Neural progenitor cell (in vitro differentiated cells): ENCODE results near the gene CPT1A. TPM values are rescaled to one million over a fixed set of nuclear protein-coding genes. Genes with fewer than 3 reads are reported as not detected.

Experiments used
- DNase-seq: peaks from one replicate; pipeline ENCODE4 v3.0.0-alpha.2; 2016; ENCODE audit warnings: low spot score
- H2AFZ ChIP-seq: fragments of 200-600 bp; sonication (generic); replicated peaks from 2 replicates; pipeline ENCODE4 v1.6.1; 2016; ENCODE audit warnings: antibody characterized with exemption
- H3F3A ChIP-seq: fragments of 200-600 bp; sonication (generic); 2 replicates; pipeline ENCODE4 v1.6.1; 2016; ENCODE audit warnings: antibody characterized with exemption, low read depth
- H3K27ac ChIP-seq: fragments of 200-600 bp; sonication (generic); 2 replicates; pipeline ENCODE4 v1.5.1; 2016; ENCODE audit warnings: mild to moderate bottlenecking
- H3K27me3 ChIP-seq: fragments of 200-600 bp; sonication (generic); 2 replicates; pipeline ENCODE4 v1.6.1; 2016; ENCODE audit warnings: mild to moderate bottlenecking, moderate library complexity
- H3K36me3 ChIP-seq: fragments of 200-600 bp; sonication (generic); 2 replicates; pipeline ENCODE4 v1.5.1; 2016
- H3K4me1 ChIP-seq: fragments of 200-600 bp; sonication (generic); 2 replicates; pipeline ENCODE4 v1.6.1; 2016; ENCODE audit warnings: mixed run types
- H3K4me2 ChIP-seq: fragments of 200-600 bp; sonication (generic); 2 replicates; pipeline ENCODE4 v1.6.1; 2016
- H3K4me3 ChIP-seq: fragments of 200-600 bp; sonication (generic); 2 replicates; pipeline ENCODE4 v1.5.1; 2016
- H3K79me2 ChIP-seq: fragments of 200-600 bp; sonication (generic); 2 replicates; pipeline ENCODE4 v1.6.1; 2016; ENCODE audit warnings: low read depth
- H3K9ac ChIP-seq: fragments of 200-600 bp; sonication (generic); 2 replicates; pipeline ENCODE4 v1.6.1; 2016
- H3K9me3 ChIP-seq: fragments of 200-600 bp; sonication (generic); 2 replicates; pipeline ENCODE4 v1.5.1; 2016; ENCODE audit warnings: low read depth
- H4K20me1 ChIP-seq: fragments of 200-600 bp; sonication (generic); 2 replicates; pipeline ENCODE4 v1.6.1; 2016; ENCODE audit warnings: low read depth
- H3K27ac Mint-ChIP-seq: 3 replicates; pipeline ENCODE4 v1.8.0; 2021; ENCODE audit warnings: mixed read lengths
- H3K27me3 Mint-ChIP-seq: 2 replicates; pipeline ENCODE4 v1.8.0; 2022; ENCODE audit warnings: low read depth, mild to moderate bottlenecking, inconsistent platforms, moderate library complexity, mixed read lengths; ENCODE audit not compliant: insufficient read depth
- H3K36me3 Mint-ChIP-seq: 3 replicates; pipeline ENCODE4 v1.8.0; 2021; ENCODE audit warnings: mixed read lengths
- H3K4me1 Mint-ChIP-seq: 3 replicates; pipeline ENCODE4 v1.8.0; 2021; ENCODE audit warnings: mixed read lengths
- H3K4me3 Mint-ChIP-seq: 3 replicates; pipeline ENCODE4 v1.8.0; 2021; ENCODE audit warnings: mild to moderate bottlenecking, moderate library complexity, mixed read lengths
- H3K9me3 Mint-ChIP-seq: 3 replicates; pipeline ENCODE4 v1.8.0; 2020; ENCODE audit warnings: mixed read lengths
- EZH2 ChIP-seq: fragments of 200-600 bp; sonication (generic); IDR thresholded peaks from 2 replicates; pipeline ENCODE4 v1.6.1; 2017; ENCODE audit warnings: antibody characterized with exemption, mild to moderate bottlenecking, moderate library complexity
- EZH2phosphoT487 ChIP-seq: fragments of 200-600 bp; sonication (generic); IDR thresholded peaks from 2 replicates; pipeline ENCODE4 v1.6.1; 2017; ENCODE audit warnings: antibody characterized with exemption
- total RNA-seq: library from RNA; depleted of rRNA; stranded (reverse); fragments of >200 nt; gene quantifications from 2 replicates; pipeline ENCODE4 v1.2.3, GENCODE V29; 2015; ENCODE audit warnings: low replicate concordance
- TF ChIP-seq, protein P1 (sequence below): fragments of 200-600 bp; sonication (generic); IDR thresholded peaks from 2 replicates; pipeline ENCODE4 v1.5.1; 2017; ENCODE audit warnings: antibody characterized with exemption, mild to moderate bottlenecking

The CPT1A gene
- total RNA-seq, 1 donor from 2014 or later, result 0.64 TPM

- peak overlapping the region; percentile 59 for H3K4me3 Mint-ChIP-seq
- H3K4me3 ChIP-seq, result no peak overlapping the region
- no peaks in the 10 kb centered on the region for H3K79me2 ChIP-seq
- peak; percentile 69 for TF ChIP-seq EZH2phosphoT487
- no peak for TF ChIP-seq EZH2
- no peak overlapping the region for H3K27ac ChIP-seq
- H3K36me3 ChIP-seq, result no peaks in the 10 kb centered on the region
- H3K27me3 Mint-ChIP-seq, result peaks cover 60% of the 10 kb centered on the region
- DNase-seq, result no peak
- H3K27me3 ChIP-seq, result peaks cover 100% of the 10 kb centered on the region
- no peak overlapping the region for H3K4me2 ChIP-seq
- peaks cover 61% of the 10 kb centered on the region for H4K20me1 ChIP-seq
- no peak overlapping the region for H2AFZ ChIP-seq
- no peaks in the 10 kb centered on the region for H3K36me3 Mint-ChIP-seq
- no peak overlapping the region for H3K9ac ChIP-seq
- no peak overlapping the region for H3K27ac Mint-ChIP-seq
- peaks cover 10% of the 10 kb centered on the region for H3K4me1 ChIP-seq
- no peaks in the 10 kb centered on the region for H3K9me3 ChIP-seq
- peaks cover 32% of the 10 kb centered on the region for H3K4me1 Mint-ChIP-seq
- H3K9me3 Mint-ChIP-seq, result no peaks in the 10 kb centered on the region
- peaks cover 25% of the 10 kb centered on the region for H3F3A ChIP-seq
Observed at GRCh38 chr11:68842427-68843051, 823 bp upstream of the CPT1A start.

DNA sequence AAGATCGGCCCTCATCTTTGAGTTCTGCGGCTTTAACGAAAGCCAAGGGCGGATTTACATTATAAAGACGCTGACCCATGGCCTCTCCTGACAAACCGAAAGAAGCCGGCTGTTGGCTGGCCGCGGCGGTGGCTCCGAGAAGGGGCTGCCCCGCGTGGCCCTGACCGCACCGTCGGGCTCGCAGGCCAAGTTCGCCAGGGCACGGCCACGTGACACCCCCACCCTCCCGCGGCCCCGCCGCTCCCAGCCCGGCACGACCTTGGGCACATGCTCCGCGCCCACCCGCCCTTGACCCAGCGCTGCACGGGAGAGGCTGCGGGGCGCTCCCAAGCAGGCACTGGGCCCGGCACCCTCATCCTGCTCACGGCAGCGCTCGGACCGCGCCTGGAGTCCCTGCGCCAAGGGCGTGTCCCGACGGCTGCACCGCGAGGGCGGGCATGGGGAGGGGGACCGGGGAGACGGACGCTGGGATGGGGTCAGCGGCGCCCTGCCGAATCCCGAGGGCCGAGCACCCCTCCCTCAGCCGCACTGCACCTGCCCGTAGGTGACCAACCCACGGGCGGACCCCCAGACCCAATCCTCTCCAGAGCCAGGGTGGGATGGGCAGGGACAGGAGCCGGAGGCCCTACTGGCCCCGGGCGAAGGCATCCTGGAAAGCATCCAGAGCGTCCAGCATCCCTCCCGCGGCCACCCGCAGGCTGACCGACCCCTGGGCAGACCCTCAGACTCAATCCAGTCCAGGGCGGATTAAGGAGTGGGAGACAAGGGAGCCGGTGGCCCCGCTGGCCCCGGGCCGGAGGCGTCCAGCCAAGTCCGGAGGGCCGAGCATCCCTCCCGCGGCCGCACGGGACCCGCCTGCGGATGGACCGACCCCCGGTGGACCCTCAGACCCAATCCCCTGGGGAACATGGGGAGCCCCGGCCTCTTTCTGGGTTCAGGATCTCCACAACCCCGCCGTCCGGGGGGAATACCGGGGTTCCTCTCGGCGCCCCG, 759 bp downstream of the CPT1A start:
- no peaks in the 10 kb centered on the region for H3K9me3 Mint-ChIP-seq
- peak overlapping the region; percentile 39 for H3K4me3 ChIP-seq
- H3K4me2 ChIP-seq, result peak overlapping the region; percentile 77
- H2AFZ ChIP-seq, result no peak overlapping the region
- H3K27ac ChIP-seq, result no peak overlapping the region
- H4K20me1 ChIP-seq, result peaks cover 61% of the 10 kb centered on the region
- peaks cover 58% of the 10 kb centered on the region for H3K27me3 Mint-ChIP-seq
- H3K4me1 Mint-ChIP-seq, result peaks cover 32% of the 10 kb centered on the region
- H3K4me3 Mint-ChIP-seq, result peak overlapping the region; percentile 79
- H3K36me3 Mint-ChIP-seq, result no peaks in the 10 kb centered on the region
- peak; percentile 95 for TF ChIP-seq EZH2
- TF ChIP-seq, protein P1, sequence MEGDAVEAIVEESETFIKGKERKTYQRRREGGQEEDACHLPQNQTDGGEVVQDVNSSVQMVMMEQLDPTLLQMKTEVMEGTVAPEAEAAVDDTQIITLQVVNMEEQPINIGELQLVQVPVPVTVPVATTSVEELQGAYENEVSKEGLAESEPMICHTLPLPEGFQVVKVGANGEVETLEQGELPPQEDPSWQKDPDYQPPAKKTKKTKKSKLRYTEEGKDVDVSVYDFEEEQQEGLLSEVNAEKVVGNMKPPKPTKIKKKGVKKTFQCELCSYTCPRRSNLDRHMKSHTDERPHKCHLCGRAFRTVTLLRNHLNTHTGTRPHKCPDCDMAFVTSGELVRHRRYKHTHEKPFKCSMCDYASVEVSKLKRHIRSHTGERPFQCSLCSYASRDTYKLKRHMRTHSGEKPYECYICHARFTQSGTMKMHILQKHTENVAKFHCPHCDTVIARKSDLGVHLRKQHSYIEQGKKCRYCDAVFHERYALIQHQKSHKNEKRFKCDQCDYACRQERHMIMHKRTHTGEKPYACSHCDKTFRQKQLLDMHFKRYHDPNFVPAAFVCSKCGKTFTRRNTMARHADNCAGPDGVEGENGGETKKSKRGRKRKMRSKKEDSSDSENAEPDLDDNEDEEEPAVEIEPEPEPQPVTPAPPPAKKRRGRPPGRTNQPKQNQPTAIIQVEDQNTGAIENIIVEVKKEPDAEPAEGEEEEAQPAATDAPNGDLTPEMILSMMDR, result no peak
- peak; percentile 88 for TF ChIP-seq EZH2phosphoT487
- no peaks in the 10 kb centered on the region for H3K9me3 ChIP-seq
- DNase-seq, result peak; percentile 34
- peaks cover 25% of the 10 kb centered on the region for H3F3A ChIP-seq
- H3K4me1 ChIP-seq, result peaks cover 10% of the 10 kb centered on the region
- H3K79me2 ChIP-seq, result no peaks in the 10 kb centered on the region
- no peak overlapping the region for H3K27ac Mint-ChIP-seq
- H3K36me3 ChIP-seq, result no peaks in the 10 kb centered on the region
- peaks cover 100% of the 10 kb centered on the region for H3K27me3 ChIP-seq
- H3K9ac ChIP-seq, result no peak overlapping the region

- DNase-seq, result peak; percentile 18
- no peaks in the 10 kb centered on the region for H3K79me2 ChIP-seq
- no peak overlapping the region for H3K27ac Mint-ChIP-seq
- H3K9me3 ChIP-seq, result no peaks in the 10 kb centered on the region
- no peaks in the 10 kb centered on the region for H3K36me3 ChIP-seq
- H4K20me1 ChIP-seq, result peaks cover 57% of the 10 kb centered on the region
- peaks cover 50% of the 10 kb centered on the region for H3K27me3 Mint-ChIP-seq
- H3K4me1 ChIP-seq, result peaks cover 10% of the 10 kb centered on the region
- no peak overlapping the region for H3K27ac ChIP-seq
- H3F3A ChIP-seq, result peaks cover 25% of the 10 kb centered on the region
- peak overlapping the region; percentile 79 for H3K4me3 Mint-ChIP-seq
- no peaks in the 10 kb centered on the region for H3K9me3 Mint-ChIP-seq
- H3K4me1 Mint-ChIP-seq, result peaks cover 32% of the 10 kb centered on the region
- H3K9ac ChIP-seq, result no peak overlapping the region
- peak overlapping the region; percentile 39 for H3K4me3 ChIP-seq
- peaks cover 100% of the 10 kb centered on the region for H3K27me3 ChIP-seq
- no peak overlapping the region for H2AFZ ChIP-seq
- peak overlapping the region; percentile 77 for H3K4me2 ChIP-seq
- no peaks in the 10 kb centered on the region for H3K36me3 Mint-ChIP-seq
- no peak for TF ChIP-seq EZH2
- TF ChIP-seq EZH2phosphoT487, result peak; percentile 4
Observed at GRCh38 chr11:68839911-68840641, 1.6 kb downstream of the CPT1A start.
